MM.1S (cell line): ENCODE measurements around the gene ITGA11.

Experiments
- CTCF ChIP-seq: fragments of 300-600 bp; sonication (generic); IDR thresholded peaks from 2 replicates; pipeline ENCODE4 v1.5.1; 2016; ENCODE audit warnings: antibody characterized with exemption, low read length, mixed read lengths
- EZH2 ChIP-seq: fragments of 300-600 bp; sonication (generic); optimal IDR thresholded peaks from 2 replicates; pipeline ENCODE3; 2017; ENCODE audit warnings: low read depth, mild to moderate bottlenecking, antibody characterized with exemption, low read length, mixed read lengths
- EZH2phosphoT487 ChIP-seq: fragments of 300-600 bp; sonication (generic); IDR thresholded peaks from 2 replicates; pipeline ENCODE4 v1.6.1; 2018; ENCODE audit warnings: antibody characterized with exemption, low read length

- TF ChIP-seq CTCF (no peak), EZH2 (no peak), EZH2phosphoT487 (no peak)
These were observed 153.2 kb downstream of the ITGA11 start for GRCh38 chr15:68278595-68279405.
